NCI-H128 (cell line): ENCODE data around the gene PIK3R3.

Experiments used
- DNase-seq: peaks from one replicate; lab custom pipeline; 2025; ENCODE audit not compliant: unreplicated experiment; lab: John Stamatoyannopoulos, UW

The PIK3R3 gene

GRCh38 chr1:45998020-45998617 lies 134.3 kb downstream of the PIK3R3 start:
- DNase-seq: no peak

GRCh38 chr1:45995298-45995697 lies 137.1 kb downstream of the PIK3R3 start:
- no peak for DNase-seq

- no peak for DNase-seq
Observed at GRCh38 chr1:45994423-45994822, 138.0 kb downstream of the PIK3R3 start.
